GM12874 (cell line): ENCODE results near the gene SERPINA3.

Source experiments
- CTCF ChIP-seq: IDR thresholded peaks from 2 replicates; pipeline ENCODE4 v1.5.1; 2011; ENCODE audit warnings: low read depth, mild to moderate bottlenecking, control low read depth, low read length, moderate library complexity; ENCODE audit not compliant: insufficient read depth

The SERPINA3 gene

GRCh38 chr14:94648801-94649200, 36.6 kb downstream of the SERPINA3 start:
- no peak for TF ChIP-seq CTCF

GRCh38 chr14:94649543-94650443, 37.6 kb downstream of the SERPINA3 start:
- TF ChIP-seq CTCF = no peak

- TF ChIP-seq CTCF = no peak
Measured at GRCh38 chr14:94650444-94650775, 38.2 kb downstream of the SERPINA3 start.

- TF ChIP-seq CTCF = no peak
Measured at GRCh38 chr14:94650806-94651805, 38.9 kb downstream of the SERPINA3 start.

GRCh38 chr14:94653321-94653720, 41.1 kb downstream of the SERPINA3 start:
- no peak for TF ChIP-seq CTCF

- TF ChIP-seq CTCF = no peak
Measured at GRCh38 chr14:94654071-94654861, 42.1 kb downstream of the SERPINA3 start.
